Measurements from ENCODE around the gene TULP1.

DNA sequence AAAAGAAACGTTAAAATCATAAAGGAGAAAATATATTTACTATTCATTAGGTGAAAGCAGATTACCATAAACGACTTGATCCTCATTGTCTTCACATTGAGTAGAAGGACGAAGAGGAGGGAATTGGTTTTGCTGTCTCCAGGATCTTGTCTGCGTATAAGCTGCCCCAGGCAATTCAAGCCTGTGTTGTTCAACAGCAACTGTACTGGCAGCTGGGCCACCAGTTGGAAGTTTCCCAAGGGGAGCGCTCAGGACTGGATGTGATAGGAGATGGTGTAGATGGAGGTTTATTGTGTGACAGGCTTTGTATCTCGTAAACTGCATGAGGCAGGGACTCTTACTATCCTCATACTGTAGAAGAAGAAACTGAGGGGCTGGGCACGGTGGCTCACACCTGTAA lies 64.5 kb downstream of the TULP1 start:
- TF ChIP-seq NRF1 (IDR thresholded peaks at IDR 0.05; ENCODE audit: low read depth, low read length) (no peak), RXRA (IDR thresholded peaks at IDR 0.05; ENCODE audit: insufficient read depth, low read depth, low read length) (no peak), POLR2AphosphoS5 (IDR thresholded peaks at IDR 0.05; ENCODE audit: low read depth, low read length) (no peak), TAF1 (IDR thresholded peaks at IDR 0.05; ENCODE audit: low read depth, low read length) (no peak), CHD1 (IDR thresholded peaks at IDR 0.05; ENCODE audit: low read depth, low read length) (no peak), CREB1 (IDR thresholded peaks at IDR 0.05) (no peak), POLR2A (IDR thresholded peaks at IDR 0.05; ENCODE audit: control extremely low read depth in 1 of 2, low read depth in 2 of 2, low read length in 2 of 2) (no peak), JUN (IDR thresholded peaks at IDR 0.05; ENCODE audit: low read depth, low read length) (no peak), RAD21 (IDR thresholded peaks at IDR 0.05 in 1 of 2, conservative IDR thresholded peaks at IDR 0.05 in 1 of 2; ENCODE audit: low read depth in 2 of 2, low read length in 2 of 2) (no peak)
- TF ChIP-seq, protein P1, sequence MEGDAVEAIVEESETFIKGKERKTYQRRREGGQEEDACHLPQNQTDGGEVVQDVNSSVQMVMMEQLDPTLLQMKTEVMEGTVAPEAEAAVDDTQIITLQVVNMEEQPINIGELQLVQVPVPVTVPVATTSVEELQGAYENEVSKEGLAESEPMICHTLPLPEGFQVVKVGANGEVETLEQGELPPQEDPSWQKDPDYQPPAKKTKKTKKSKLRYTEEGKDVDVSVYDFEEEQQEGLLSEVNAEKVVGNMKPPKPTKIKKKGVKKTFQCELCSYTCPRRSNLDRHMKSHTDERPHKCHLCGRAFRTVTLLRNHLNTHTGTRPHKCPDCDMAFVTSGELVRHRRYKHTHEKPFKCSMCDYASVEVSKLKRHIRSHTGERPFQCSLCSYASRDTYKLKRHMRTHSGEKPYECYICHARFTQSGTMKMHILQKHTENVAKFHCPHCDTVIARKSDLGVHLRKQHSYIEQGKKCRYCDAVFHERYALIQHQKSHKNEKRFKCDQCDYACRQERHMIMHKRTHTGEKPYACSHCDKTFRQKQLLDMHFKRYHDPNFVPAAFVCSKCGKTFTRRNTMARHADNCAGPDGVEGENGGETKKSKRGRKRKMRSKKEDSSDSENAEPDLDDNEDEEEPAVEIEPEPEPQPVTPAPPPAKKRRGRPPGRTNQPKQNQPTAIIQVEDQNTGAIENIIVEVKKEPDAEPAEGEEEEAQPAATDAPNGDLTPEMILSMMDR (IDR thresholded peaks at IDR 0.05; ENCODE audit: control extremely low read depth in 1 of 3, insufficient read depth in 1 of 3, low read depth in 1 of 3, low read length in 3 of 3) = no peak
